Measurements from ENCODE around the gene ADGRG7. TPM values are rescaled to one million over a fixed set of nuclear protein-coding genes. Genes with fewer than 3 reads are reported as not detected.

Gene ADGRG7
- total RNA-seq, 4 donors from 2014 or later = 0.58 TPM; not detected in 3

GRCh38 chr3:100702082-100702979 is 92.9 kb downstream of the ADGRG7 start:
- Histone ChIP-seq H3K4me1 (peaks cover 0 to 4% of the 10 kb centered on the region in 2 donors), H3K4me3 (no peak overlapping the region), H3K27ac (no peak overlapping the region), H3K36me3 (no peaks in the 10 kb centered on the region), H3K27me3 (no peaks in the 10 kb centered on the region), H3K9me3 (no peaks in the 10 kb centered on the region)
- TF ChIP-seq POLR2A (IDR thresholded peaks at IDR 0.05) (no peak), CTCF (IDR thresholded peaks at IDR 0.05 in 4 of 5, conservative IDR thresholded peaks at IDR 0.05 in 1 of 5) (no peak)
- intact Hi-C loops (cut with DNase I; ENCODE audit: low total_unique reads) = no loop called here
- ATAC-seq (no peak), DNase-seq (no peak)
- in situ Hi-C loops (cut with MboI; ENCODE audit: low sequenced_read_pairs in 4 of 4) = loop anchor here in 1 of 4 donors (25.0 kb wide), 1 partner anchor 890 kb away; the partner anchor contains the start of gene CMSS1

GRCh38 chr3:100702980-100703345 is 93.6 kb downstream of the ADGRG7 start:
- intact Hi-C loops (cut with DNase I; ENCODE audit: low total_unique reads) (no loop called here), in situ Hi-C loops (cut with MboI; ENCODE audit: low sequenced_read_pairs in 4 of 4) (loop anchor here in 1 of 4 donors (25.0 kb wide), 1 partner anchor 891 kb away; the partner anchor contains the start of gene CMSS1)
- Histone ChIP-seq H3K27ac (no peak overlapping the region), H3K9me3 (no peaks in the 10 kb centered on the region), H3K4me3 (no peak overlapping the region), H3K4me1 (no peaks in the 10 kb centered on the region), H3K27me3 (no peaks in the 10 kb centered on the region), H3K36me3 (no peaks in the 10 kb centered on the region)
- TF ChIP-seq CTCF (IDR thresholded peaks at IDR 0.05 in 4 of 5, conservative IDR thresholded peaks at IDR 0.05 in 1 of 5) = no peak
- TF ChIP-seq POLR2A (IDR thresholded peaks at IDR 0.05) = no peak
- ATAC-seq (no peak), DNase-seq (no peak)

DNA sequence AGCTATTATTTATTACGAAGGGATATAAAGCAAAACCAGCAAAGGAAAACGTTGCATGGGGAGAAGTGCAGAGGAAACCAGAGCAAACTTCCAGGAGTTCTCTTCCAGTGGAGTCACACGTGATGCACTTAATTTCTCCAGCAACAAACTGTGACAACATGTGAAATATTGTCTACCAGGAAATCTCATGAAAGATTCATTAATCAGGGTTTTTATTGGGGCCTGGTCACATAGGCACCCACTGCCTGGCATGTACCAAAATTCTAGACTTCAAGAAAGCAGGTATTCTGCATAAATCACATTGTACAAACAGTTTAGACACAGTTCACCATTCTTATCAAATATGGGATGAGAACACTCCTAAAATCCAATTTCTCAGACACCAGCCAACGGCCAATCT is 94.5 kb downstream of the ADGRG7 start:
- in situ Hi-C loops (cut with MboI; ENCODE audit: low sequenced_read_pairs in 4 of 4) = loop anchor here in 1 of 4 donors (25.0 kb wide), 1 partner anchor 892 kb away; the partner anchor contains the start of gene CMSS1
- Histone ChIP-seq H3K27ac (no peak overlapping the region), H3K4me1 (peaks cover 3 to 5% of the 10 kb centered on the region in 2 donors), H3K36me3 (no peaks in the 10 kb centered on the region), H3K9me3 (no peaks in the 10 kb centered on the region), H3K4me3 (no peak overlapping the region), H3K27me3 (no peaks in the 10 kb centered on the region)
- DNase-seq = no peak
- intact Hi-C loops (cut with DNase I; ENCODE audit: low total_unique reads) = no loop called here
- no peak for ATAC-seq
- TF ChIP-seq POLR2A (IDR thresholded peaks at IDR 0.05) (no peak), CTCF (IDR thresholded peaks at IDR 0.05 in 4 of 5, conservative IDR thresholded peaks at IDR 0.05 in 1 of 5) (no peak)

DNA sequence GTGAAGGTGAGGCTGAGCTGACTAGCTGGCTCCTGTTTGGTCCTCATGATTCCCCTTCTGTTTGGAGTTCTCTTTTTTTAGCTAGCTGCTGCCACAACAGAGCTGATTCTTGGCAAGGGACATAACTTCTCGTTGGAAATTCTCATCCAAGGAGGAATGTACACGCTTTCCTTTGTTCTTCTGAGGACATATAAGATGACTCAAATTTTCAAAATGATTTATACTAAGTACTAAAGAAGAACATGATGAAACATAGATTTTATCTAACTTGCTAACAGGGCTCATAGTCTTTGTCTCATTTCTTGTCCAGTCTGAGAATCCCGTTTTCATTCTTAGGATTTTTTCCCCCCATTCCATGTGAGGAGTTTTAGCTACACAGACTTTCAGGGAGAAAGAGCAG is 97.0 kb downstream of the ADGRG7 start:
- no peak for DNase-seq
- no peak overlapping the region for H3K4me3 ChIP-seq
- in situ Hi-C loops (cut with MboI; ENCODE audit: low sequenced_read_pairs in 4 of 4) (loop anchor here in 1 of 4 donors (25.0 kb wide), 1 partner anchor 894 kb away; the partner anchor contains the start of gene CMSS1), intact Hi-C loops (cut with DNase I; ENCODE audit: low total_unique reads) (loop anchor here (5.0 kb wide), 3 partner anchors 304 to 981 kb away; partner anchors contain the start of genes LNP1, RPL24, SENP7 and TOMM70)
- H3K9me3 ChIP-seq = no peaks in the 10 kb centered on the region
- H3K36me3 ChIP-seq = no peaks in the 10 kb centered on the region
- TF ChIP-seq CTCF (IDR thresholded peaks at IDR 0.05 in 4 of 5, conservative IDR thresholded peaks at IDR 0.05 in 1 of 5) = no peak
- TF ChIP-seq POLR2A (IDR thresholded peaks at IDR 0.05) = no peak
- H3K4me1 ChIP-seq = peaks cover 8 to 16% of the 10 kb centered on the region in 2 donors
- H3K27ac ChIP-seq = no peak overlapping the region
- ATAC-seq = no peak
- H3K27me3 ChIP-seq = no peaks in the 10 kb centered on the region

All from gastrocnemius medialis (tissue), 4 donors.